Measurements from ENCODE around the gene TEX22. TPM values are rescaled to one million over a fixed set of nuclear protein-coding genes. Genes with fewer than 3 reads are reported as not detected.

TEX22 gene, protein sequence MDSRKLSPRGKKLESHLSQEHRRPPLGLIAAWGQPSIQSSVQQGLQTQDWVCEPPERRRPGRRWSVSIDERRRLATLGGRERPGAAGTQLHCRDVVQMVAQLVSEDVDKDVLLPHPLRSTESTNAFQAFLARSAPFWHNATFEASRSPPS
- polyA plus RNA-seq (2013, experiment 1 of 2): 0.21 TPM
- 0.21 TPM for polyA plus RNA-seq (2013, experiment 2 of 2)

DNA sequence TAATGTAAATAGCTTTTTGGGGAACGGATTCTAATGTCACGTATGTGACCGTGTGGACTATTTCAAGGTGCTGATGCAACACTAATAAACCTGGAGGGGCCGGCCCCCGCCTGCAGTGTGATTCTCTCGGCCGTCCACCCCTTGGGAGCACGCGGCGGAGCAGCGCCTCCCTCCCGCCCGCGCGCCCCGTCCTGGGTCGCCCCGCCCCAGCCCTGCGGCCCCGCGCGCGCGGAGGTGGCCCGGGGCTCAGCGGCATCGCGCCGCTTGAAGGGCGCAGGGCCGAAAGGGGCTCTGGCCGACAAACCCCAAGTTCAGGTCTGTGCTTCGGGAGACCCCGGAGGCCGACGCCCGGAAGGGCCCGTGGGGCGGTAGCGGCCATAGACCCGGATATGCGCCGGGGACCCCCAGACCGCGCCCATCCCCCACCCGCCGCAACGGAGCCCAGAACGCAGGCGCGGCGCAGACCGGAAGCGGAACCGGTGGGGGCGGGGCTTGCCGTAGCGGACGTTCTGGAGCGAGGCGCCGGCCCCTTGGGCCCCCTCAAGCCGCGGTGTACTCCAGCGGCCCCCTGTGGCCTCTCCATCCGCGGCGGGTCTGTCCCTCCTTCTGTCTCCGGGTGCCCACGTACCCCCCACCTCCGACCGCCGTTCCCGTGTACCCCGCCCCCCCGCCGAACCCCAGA, at the start of gene TEX22:
TSS of gene TEX22 (plus strand) at position 495 of the 682 bp plus-strand sequence. CDS start 803 bp downstream, outside the sequence.
- peak within 1 kb of the TSS; percentile 81 for H3K9ac ChIP-seq (ENCODE audit: low read depth, low read length, poor library complexity)
- peak within 1 kb of the TSS; percentile 98 for H3K18ac ChIP-seq (ENCODE audit: low read length)
- peak within 1 kb of the TSS; percentile 98 for H3K4ac ChIP-seq (ENCODE audit: low read length)
- peaks cover 9% of the 10 kb centered on the region for H3K79me1 ChIP-seq (ENCODE audit: low read depth, low read length)
- no peak within 1 kb of the TSS for H3K27ac ChIP-seq (replicated peaks; ENCODE audit: low read length)
- peak within 1 kb of the TSS; percentile 100 for H2AK5ac ChIP-seq (ENCODE audit: low read depth, low read length)
- H4K91ac ChIP-seq (ENCODE audit: low read depth, low read length, poor library complexity): peak within 1 kb of the TSS; percentile 85
- peak within 1 kb of the TSS; percentile 84 for H2BK12ac ChIP-seq (ENCODE audit: low read length)
- H4K8ac ChIP-seq (ENCODE audit: low read depth, low read length): peak within 1 kb of the TSS; percentile 98
- H2BK15ac ChIP-seq (ENCODE audit: low read length): peak within 1 kb of the TSS; percentile 92
- H3K9me3 ChIP-seq (replicated peaks in 1 of 2; ENCODE audit: control insufficient read depth in 2 of 2, insufficient read depth in 1 of 2, low read depth in 1 of 2, low read length in 2 of 2): peaks cover 30 to 33% of the 10 kb centered on the region in 2 donors
- peak within 1 kb of the TSS; percentile 79 to 84 for H3K4me3 ChIP-seq (ENCODE audit: low read length in 2 of 2)
- peaks cover 18 to 32% of the 10 kb centered on the region in 2 donors for H3K36me3 ChIP-seq (replicated peaks in 1 of 2; ENCODE audit: control insufficient read depth in 2 of 2, insufficient read depth in 2 of 2, low read length in 2 of 2)
- H2BK120ac ChIP-seq (ENCODE audit: low read depth, low read length): peak within 1 kb of the TSS; percentile 17
- H3K4me2 ChIP-seq (ENCODE audit: insufficient read depth, low read length, poor library complexity, severe bottlenecking): peak within 1 kb of the TSS; percentile 94
- H3K23ac ChIP-seq (ENCODE audit: low read depth, low read length, poor library complexity): peak within 1 kb of the TSS; percentile 55
- peaks cover 4 to 7% of the 10 kb centered on the region in 2 donors for H3K4me1 ChIP-seq (ENCODE audit: control insufficient read depth in 2 of 2, insufficient read depth in 1 of 2, low read depth in 1 of 2, low read length in 2 of 2)
- WGBS, 2 donors (ENCODE audit: extremely low coverage in 2 of 2, insufficient read length in 2 of 2, insufficient replicate concordance in 1 of 2): no CpG with 5 or more reads among the region's 77 CpGs
- peak within 1 kb of the TSS; percentile 75 for H3K14ac ChIP-seq (ENCODE audit: low read length)
- peak; percentile 39 for DNase-seq (ENCODE audit: low spot score)
- H3K27me3 ChIP-seq (ENCODE audit: control insufficient read depth in 3 of 3, insufficient read depth in 3 of 3, low read depth in 1 of 3, low read length in 3 of 3): no peaks in the 10 kb centered on the region
- peak within 1 kb of the TSS; percentile 95 for H2BK5ac ChIP-seq (ENCODE audit: low read length)
- H2AFZ ChIP-seq (ENCODE audit: low read length): peak within 1 kb of the TSS; percentile 97

DNA sequence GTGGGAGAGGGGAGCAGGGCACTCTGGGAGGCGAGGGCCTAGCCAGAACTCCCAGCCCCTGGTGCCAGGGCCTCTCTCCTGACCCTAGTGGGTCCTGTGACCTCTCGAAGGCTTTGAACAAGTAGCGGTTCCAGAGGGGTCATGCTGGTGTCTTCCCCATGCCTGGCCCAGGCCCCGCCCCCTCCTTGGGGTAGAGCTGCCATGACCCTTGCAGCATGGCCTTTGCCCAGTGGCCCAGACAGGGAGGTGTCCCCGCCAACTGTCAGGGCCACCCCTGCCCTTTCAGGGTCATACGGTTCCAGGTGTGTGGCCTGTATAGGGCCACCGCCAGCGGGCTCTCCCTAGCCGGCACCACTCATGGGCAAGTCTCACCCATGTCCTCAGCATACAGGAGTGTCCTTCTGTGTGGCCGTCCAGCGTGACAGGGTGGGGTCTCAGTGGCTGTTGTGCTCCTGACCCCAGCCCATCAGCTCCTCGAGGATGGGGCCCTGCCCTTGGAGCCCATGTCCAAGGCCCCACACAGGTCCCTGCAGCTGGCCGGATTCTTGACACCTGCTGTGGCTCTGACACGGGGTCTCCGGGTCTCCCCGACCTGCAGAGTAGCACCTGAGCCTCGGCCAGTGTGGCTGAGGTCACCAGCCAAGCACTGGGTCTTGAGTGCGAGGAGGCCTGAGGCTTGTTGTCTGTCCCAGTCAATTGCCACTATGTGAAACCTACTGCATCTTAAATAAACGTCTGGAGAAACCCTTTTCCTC, 49.2 kb upstream of the TEX22 start:
- H2BK12ac ChIP-seq (ENCODE audit: low read length): no peak overlapping the region
- no peak overlapping the region for H3K27ac ChIP-seq (replicated peaks; ENCODE audit: low read length)
- H3K79me1 ChIP-seq (ENCODE audit: low read depth, low read length): peaks cover 6% of the 10 kb centered on the region
- no peak overlapping the region for H3K4ac ChIP-seq (ENCODE audit: low read length)
- no peak overlapping the region for H4K91ac ChIP-seq (ENCODE audit: low read depth, low read length, poor library complexity)
- no peak overlapping the region for H2BK120ac ChIP-seq (ENCODE audit: low read depth, low read length)
- no peak overlapping the region for H3K23ac ChIP-seq (ENCODE audit: low read depth, low read length, poor library complexity)
- H4K8ac ChIP-seq (ENCODE audit: low read depth, low read length): no peak overlapping the region
- peak overlapping the region; percentile 12 for H3K9ac ChIP-seq (ENCODE audit: low read depth, low read length, poor library complexity)
- no peak for DNase-seq (ENCODE audit: low spot score)
- no peak overlapping the region for H2BK5ac ChIP-seq (ENCODE audit: low read length)
- H2BK15ac ChIP-seq (ENCODE audit: low read length): no peak overlapping the region
- WGBS, 2 donors (ENCODE audit: extremely low coverage in 2 of 2, insufficient read length in 2 of 2, insufficient replicate concordance in 1 of 2): no CpG with 5 or more reads among the region's 19 CpGs
- no peak overlapping the region for H2AFZ ChIP-seq (ENCODE audit: low read length)
- H3K4me1 ChIP-seq (ENCODE audit: control insufficient read depth in 2 of 2, insufficient read depth in 1 of 2, low read depth in 1 of 2, low read length in 2 of 2): peaks cover 0 to 3% of the 10 kb centered on the region in 2 donors
- no peak overlapping the region for H2AK5ac ChIP-seq (ENCODE audit: low read depth, low read length)
- H3K36me3 ChIP-seq (replicated peaks in 1 of 2; ENCODE audit: control insufficient read depth in 2 of 2, insufficient read depth in 2 of 2, low read length in 2 of 2): no peaks in the 10 kb centered on the region
- H3K14ac ChIP-seq (ENCODE audit: low read length): peak overlapping the region; percentile 89
- no peaks in the 10 kb centered on the region for H3K27me3 ChIP-seq (ENCODE audit: control insufficient read depth in 3 of 3, insufficient read depth in 3 of 3, low read depth in 1 of 3, low read length in 3 of 3)
- H3K4me2 ChIP-seq (ENCODE audit: insufficient read depth, low read length, poor library complexity, severe bottlenecking): no peak overlapping the region
- peaks cover 4 to 5% of the 10 kb centered on the region in 2 donors for H3K9me3 ChIP-seq (replicated peaks in 1 of 2; ENCODE audit: control insufficient read depth in 2 of 2, insufficient read depth in 1 of 2, low read depth in 1 of 2, low read length in 2 of 2)
- no peak overlapping the region for H3K4me3 ChIP-seq (ENCODE audit: low read length in 2 of 2)
- peak overlapping the region; percentile 76 for H3K18ac ChIP-seq (ENCODE audit: low read length)

GRCh38 chr14:105349992-105350391, 48.3 kb upstream of the TEX22 start:
- no peak overlapping the region for H3K9ac ChIP-seq (ENCODE audit: low read depth, low read length, poor library complexity)
- H3K27ac ChIP-seq (replicated peaks; ENCODE audit: low read length): no peak overlapping the region
- no peaks in the 10 kb centered on the region for H3K36me3 ChIP-seq (replicated peaks in 1 of 2; ENCODE audit: control insufficient read depth in 2 of 2, insufficient read depth in 2 of 2, low read length in 2 of 2)
- H3K14ac ChIP-seq (ENCODE audit: low read length): no peak overlapping the region
- no peak overlapping the region for H4K8ac ChIP-seq (ENCODE audit: low read depth, low read length)
- H3K27me3 ChIP-seq (ENCODE audit: control insufficient read depth in 3 of 3, insufficient read depth in 3 of 3, low read depth in 1 of 3, low read length in 3 of 3): no peaks in the 10 kb centered on the region
- H3K4me1 ChIP-seq (ENCODE audit: control insufficient read depth in 2 of 2, insufficient read depth in 1 of 2, low read depth in 1 of 2, low read length in 2 of 2): peaks cover 0 to 3% of the 10 kb centered on the region in 2 donors
- H2BK120ac ChIP-seq (ENCODE audit: low read depth, low read length): no peak overlapping the region
- no peak overlapping the region for H2BK15ac ChIP-seq (ENCODE audit: low read length)
- no peak overlapping the region for H4K91ac ChIP-seq (ENCODE audit: low read depth, low read length, poor library complexity)
- peaks cover under 1 to 4% of the 10 kb centered on the region in 2 donors for H3K9me3 ChIP-seq (replicated peaks in 1 of 2; ENCODE audit: control insufficient read depth in 2 of 2, insufficient read depth in 1 of 2, low read depth in 1 of 2, low read length in 2 of 2)
- peak overlapping the region in 1 of 2 donors; percentile 52 for H3K4me3 ChIP-seq (ENCODE audit: low read length in 2 of 2)
- no CpG with 5 or more reads among the region's 11 CpGs for WGBS, 2 donors (ENCODE audit: extremely low coverage in 2 of 2, insufficient read length in 2 of 2, insufficient replicate concordance in 1 of 2)
- no peak for DNase-seq (ENCODE audit: low spot score)
- no peak overlapping the region for H2BK5ac ChIP-seq (ENCODE audit: low read length)
- H3K4me2 ChIP-seq (ENCODE audit: insufficient read depth, low read length, poor library complexity, severe bottlenecking): no peak overlapping the region
- H3K4ac ChIP-seq (ENCODE audit: low read length): no peak overlapping the region
- peaks cover 6% of the 10 kb centered on the region for H3K79me1 ChIP-seq (ENCODE audit: low read depth, low read length)
- peak overlapping the region; percentile 48 for H3K18ac ChIP-seq (ENCODE audit: low read length)
- H2AK5ac ChIP-seq (ENCODE audit: low read depth, low read length): no peak overlapping the region
- H2AFZ ChIP-seq (ENCODE audit: low read length): no peak overlapping the region
- no peak overlapping the region for H3K23ac ChIP-seq (ENCODE audit: low read depth, low read length, poor library complexity)
- H2BK12ac ChIP-seq (ENCODE audit: low read length): no peak overlapping the region
